ENCODE measurements around the gene ZC3H13.

DNA sequence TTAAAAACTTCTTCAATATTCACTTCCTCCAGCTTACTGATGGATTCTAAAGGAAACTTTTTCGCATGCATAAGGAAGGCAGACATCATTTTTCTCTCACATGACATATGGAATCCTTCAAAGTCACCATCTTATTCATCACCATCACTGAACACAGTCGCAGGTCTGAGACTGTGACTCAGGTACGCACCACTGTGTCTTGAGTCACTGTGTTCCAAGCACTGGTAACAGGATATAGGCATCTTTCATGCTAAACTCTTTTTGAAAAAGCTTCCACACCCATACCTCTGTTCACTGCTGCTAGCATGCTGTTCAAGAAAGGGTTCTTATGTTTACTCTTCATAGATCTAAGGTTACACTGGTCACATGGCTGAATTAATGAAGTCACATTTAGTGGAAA lies 133.9 kb downstream of the ZC3H13 start:
- TF ChIP-seq, protein P1, sequence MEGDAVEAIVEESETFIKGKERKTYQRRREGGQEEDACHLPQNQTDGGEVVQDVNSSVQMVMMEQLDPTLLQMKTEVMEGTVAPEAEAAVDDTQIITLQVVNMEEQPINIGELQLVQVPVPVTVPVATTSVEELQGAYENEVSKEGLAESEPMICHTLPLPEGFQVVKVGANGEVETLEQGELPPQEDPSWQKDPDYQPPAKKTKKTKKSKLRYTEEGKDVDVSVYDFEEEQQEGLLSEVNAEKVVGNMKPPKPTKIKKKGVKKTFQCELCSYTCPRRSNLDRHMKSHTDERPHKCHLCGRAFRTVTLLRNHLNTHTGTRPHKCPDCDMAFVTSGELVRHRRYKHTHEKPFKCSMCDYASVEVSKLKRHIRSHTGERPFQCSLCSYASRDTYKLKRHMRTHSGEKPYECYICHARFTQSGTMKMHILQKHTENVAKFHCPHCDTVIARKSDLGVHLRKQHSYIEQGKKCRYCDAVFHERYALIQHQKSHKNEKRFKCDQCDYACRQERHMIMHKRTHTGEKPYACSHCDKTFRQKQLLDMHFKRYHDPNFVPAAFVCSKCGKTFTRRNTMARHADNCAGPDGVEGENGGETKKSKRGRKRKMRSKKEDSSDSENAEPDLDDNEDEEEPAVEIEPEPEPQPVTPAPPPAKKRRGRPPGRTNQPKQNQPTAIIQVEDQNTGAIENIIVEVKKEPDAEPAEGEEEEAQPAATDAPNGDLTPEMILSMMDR (IDR thresholded peaks at IDR 0.05; ENCODE audit: low read length) = no peak
- no peak for TF ChIP-seq EZH2 (optimal IDR thresholded peaks at IDR 0.05; ENCODE audit: low read depth, low read length)
- no peak for TF ChIP-seq EZH2phosphoT487 (IDR thresholded peaks at IDR 0.05; ENCODE audit: low read length)
